ENCODE results near the gene HSPB1.
"Not testable (repeated sequence)": the region's sequence is repeated elsewhere in the genome, so short reads cannot be mapped to it uniquely, and the experiment has no call there.

HSPB1 gene

DNA sequence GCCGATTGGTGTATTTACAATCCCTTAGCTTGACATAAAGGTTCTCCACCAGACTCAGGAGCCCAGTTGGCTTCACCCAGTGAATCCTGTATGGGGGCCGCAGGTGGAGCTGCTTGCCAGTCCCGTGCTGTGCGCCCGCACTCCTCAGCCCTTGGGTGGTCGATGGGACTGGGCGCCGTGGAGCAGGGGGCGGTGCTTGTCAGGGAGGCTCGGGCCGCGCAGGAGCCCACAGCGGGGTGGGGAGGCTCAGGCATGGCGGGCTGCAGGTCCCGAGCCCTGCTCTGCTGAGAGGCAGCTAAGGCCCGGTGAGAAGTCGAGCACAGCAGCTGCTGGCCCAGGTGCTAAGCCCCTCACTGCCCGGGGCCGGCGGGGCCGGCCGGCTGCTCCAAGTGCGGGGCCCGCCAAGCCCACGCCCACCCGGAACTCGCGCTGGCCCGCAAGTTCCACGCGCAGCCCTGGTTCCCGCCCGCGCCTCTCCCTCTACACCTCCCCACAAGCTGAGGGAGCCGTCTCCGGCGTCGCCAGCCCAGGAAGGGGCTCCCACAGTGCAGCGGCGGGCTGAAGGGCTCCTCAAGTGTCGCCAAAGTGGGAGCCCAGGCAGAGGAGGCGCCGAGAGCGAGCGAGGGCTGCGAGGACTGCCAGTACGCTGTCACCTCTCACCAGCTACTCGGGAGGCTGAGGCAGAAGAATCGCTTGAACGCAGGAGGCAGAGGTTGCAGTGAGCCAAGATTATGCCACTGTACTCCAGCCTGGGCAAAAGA is 7.0 kb downstream of the HSPB1 start:
- DNase-seq, result not testable (repeated sequence)

DNA sequence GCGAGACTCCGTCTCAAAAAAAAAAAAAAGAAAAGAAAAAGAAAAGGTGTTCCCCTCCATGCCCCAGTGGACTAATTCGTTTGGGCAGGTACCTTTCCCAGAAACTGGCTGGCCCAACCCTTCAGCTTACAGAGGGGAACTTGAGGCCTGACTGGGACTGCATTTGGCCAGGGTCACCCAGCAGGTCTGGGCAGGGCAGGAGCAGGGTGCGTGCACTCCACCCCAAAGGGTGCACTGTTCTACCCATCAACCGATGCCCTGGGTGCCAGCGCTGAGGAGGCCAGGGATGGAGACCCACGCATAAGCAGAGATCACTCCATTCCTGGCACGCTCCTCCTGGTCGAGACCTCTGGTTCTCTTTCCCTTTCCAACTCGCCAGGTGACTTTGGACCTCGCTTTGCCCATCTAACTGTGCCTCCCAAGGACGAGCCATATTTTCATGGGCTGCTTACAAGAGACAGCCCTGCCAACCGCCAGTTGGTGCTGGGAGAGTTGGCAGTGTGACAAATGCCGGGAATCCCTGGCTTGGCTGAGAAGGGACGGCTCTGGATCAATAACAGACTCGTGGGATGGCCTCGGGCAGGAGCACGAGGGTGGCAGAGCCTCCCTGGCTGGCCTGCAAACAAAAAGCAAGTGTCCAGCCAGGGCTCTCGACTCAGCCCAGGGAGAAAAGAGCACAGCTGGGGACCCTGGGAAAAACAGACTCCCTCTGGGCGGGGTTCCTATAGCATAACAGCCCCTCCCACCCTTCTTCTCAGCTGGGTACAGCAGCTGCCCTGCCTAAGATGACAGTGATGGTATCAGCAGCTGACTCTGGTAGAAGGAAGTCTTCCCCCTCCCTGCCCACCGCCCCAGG is 7.9 kb downstream of the HSPB1 start:
- DNase-seq, result peak in 1 of 4 experiments; percentile 30

DNA sequence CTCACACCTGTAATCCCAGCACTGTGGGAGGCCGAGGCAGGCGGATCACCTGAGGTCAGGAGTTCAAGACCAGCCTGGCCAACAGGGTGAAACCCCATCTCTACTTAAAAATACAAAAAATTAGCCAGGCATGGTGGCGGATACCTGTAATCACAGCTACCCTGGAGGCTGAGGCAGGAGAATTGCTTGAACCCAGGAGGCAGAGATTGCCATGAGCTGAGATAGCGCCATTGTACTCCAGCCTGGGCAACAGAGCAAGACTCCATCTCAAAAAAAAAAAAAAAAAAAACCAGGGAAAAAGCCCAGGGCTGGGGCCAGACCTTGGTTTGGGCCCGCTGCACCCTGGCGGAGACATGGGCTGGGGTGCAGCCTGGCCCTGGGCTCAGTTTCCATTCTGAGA is 9.4 kb downstream of the HSPB1 start:
- DNase-seq, result not testable (repeated sequence)

DNA sequence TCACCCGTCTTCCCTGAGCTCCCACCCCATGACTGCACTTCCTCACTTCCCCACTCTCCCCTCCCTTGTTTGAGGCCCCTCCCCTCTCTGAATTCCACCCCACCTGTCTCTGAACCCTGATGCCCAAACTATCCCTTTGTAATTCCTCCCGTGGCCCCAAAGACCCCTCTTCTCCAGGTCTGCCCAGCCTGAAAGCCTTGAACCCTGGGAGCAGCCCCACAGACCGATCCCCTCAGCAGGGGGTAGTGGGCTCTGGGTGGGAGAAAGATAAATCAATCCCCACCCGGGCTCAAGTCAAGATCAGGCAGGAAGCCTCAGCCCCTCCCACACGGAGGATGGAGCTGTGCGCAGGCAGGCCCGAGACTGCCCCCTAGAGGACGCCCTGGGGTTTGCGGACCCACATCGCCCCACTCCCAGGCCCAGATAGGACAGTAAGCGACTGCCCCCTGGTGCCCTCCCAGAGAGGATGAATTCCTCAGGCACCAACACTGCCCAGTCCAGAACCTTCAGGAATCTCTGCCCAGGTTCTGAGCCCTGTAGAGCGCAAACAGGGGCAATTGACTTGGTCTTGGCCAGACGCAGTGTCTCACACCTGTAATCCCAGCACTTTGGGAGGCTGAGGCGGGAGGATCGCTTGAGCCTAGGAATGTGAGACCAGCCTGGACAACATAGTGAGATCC is 11.7 kb downstream of the HSPB1 start:
- peak; percentile 95 to 98 (median 97) for DNase-seq

DNA sequence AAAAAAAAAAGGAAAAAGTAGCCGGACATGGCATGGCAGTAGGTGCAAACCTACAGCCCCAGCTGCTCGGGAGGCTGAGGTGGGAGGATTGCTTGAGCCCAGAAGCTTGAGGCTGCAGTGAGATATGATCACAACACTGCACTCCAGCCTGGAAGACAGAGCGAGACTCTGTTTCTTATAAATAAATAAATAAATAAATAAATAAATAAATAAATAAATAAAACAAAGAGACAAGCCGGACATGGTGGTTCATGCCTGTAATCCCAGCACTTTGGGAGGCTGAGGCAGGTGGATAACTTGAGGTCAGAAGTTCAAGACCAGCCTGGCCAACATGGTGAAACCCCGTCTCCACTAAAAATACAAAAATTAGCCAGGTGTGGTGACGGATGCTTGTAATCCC is 12.3 kb downstream of the HSPB1 start:
- DNase-seq, result not testable (repeated sequence)

DNA sequence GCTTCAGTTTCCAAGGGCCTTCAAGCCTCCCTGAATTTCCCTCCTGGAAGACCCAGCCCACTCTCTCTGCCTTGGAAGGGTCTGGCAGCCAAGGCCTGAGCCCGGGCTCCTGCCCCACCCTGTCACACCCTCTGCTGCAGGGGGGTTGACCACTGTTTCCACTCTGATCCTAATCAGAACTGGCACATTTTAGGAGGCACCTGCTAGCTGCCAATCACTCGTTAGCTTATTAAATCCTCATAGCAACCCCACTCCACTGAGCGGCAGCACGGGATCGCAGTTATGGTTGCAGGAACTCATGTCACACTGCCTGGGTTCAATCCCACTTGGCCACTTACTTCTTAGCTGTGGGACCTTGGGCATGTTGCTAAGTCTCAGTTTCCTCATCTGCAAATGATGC is 12.9 kb downstream of the HSPB1 start:
- peak; percentile 42 to 68 (median 64) for DNase-seq

DNA sequence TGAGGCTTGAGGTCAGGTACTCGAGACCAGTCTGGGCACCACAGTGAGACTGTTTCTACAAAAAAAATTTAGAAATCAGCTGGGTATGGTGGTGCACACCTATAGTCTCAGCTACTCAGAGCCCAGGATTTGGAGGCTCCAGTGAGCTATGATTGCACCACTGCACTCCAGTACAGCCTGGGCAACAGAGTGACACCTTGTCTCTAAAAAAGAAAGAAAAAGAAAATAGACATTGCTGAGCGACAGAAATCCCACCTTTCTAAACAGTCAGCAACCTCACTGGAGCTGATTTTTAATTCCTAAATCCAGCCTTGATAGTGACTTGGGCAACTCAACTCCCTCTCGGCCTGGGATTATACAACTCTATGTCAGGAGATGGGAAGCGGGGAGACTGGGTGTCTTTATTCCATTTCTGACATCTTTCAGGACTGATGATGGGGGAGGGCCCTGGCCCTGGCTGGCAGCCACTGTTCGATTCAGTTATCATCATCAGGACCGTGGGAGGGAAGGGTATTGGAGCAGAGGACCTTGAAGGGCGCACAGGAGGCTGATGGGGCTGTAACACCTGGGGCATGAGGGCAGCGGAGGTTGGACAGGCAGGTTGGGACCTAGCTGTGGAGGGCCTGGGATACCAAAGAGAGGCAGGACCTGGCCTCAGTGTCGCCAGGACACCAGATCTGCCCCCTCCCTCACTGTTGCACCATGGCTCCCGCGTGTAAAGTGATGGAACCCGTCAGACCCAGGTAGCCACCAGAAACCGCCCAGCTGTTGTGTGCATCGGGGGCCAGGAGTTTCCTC is 14.7 kb downstream of the HSPB1 start:
- no peak for DNase-seq

DNA sequence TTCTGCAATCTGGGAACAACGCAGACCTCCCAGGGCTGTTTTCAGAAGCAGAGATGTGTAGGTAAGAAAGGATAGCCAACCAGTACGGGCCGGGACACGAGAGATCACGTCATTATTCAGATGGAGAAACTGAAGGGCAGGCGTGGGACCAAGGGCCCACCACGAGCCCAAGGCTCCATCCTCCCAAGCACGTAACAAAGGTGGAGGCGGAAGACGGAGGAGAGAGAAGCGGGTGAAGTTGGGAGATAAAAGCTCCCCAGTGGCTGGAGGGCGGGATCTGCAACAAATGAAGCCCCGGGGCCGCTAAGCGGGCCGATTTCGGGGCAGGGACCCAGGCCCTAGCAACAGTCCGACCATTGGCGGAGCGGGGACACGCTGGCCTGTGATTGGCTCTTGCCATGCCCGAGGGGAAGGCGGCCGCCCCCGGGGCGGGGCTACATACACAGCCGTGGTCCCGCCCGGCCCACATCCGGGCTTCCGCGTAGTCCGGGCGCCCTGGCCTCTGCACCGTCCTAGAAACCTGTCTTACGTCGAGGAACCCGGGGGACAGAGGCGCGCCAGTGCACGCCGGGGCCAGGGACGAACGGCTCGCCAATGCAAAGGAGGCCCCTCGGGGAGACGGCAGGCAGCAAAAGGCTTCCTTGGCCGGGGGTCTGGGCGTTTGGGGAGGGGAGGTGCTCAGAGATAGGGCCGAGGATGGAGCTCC is 15.5 kb downstream of the HSPB1 start:
- peak; percentile 96 to 99 (median 98) for DNase-seq

DNA sequence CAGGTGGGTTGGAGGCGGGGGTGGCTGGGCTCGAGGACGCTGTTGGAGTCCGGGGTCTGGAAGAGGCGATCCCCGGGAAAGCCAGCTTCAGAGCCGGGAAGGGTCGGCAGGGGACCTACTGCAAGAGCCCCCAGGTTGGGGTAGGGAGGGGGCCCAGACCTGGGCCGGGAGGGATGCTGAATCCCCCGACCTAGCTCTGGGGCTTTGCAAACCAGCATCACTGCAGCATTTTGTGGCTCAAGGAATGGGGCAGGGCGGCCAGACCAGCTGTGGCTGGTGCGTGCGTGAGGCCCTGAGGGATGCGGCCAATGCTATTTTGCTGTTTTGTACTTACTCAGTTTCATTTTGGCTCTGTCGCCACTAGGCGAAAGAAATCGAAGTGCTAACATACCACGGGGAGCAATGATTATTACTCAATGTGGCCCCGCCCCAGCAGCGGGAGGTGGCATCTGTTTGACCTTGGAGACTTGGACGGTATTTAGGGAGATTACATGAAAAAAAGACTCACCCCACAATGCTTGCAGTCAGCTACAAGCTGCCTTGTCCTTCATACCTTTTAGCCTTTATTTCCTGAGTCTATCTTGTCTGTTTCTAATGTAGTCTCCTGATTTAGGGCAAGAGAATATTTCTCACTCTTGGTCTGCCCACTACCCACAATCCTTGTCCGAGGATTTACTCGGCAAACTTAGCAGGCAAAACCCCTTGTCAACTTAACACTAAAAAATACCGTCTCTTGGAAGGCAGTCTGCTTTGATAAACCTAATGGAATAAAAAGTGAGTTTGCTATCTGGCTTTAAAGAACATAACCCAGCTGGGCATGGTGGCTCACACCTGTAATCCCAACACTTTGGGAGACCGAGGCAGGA is 16.2 kb downstream of the HSPB1 start:
- DNase-seq, result peak; percentile 81 to 89 (median 87)

DNA sequence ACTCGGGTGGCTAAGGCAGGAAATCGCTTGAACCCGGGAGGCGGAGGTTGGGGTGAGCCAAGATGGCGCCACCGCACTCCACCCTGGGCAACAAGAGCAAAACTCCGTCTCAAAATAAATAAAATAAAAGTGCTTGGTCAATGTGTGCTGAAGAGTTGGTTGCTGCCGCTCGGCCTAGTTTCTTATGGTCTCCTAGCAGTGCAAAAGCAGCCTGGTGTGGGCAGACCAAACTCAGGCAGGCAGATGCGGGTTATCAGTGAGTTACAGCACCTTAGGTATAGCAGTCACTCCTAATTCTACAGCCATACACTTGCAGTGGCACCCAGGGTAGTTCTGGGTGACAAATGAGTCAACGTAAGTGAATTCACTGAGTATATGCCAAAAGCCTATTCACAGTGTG is 22.6 kb downstream of the HSPB1 start:
- DNase-seq, result no peak

DNA sequence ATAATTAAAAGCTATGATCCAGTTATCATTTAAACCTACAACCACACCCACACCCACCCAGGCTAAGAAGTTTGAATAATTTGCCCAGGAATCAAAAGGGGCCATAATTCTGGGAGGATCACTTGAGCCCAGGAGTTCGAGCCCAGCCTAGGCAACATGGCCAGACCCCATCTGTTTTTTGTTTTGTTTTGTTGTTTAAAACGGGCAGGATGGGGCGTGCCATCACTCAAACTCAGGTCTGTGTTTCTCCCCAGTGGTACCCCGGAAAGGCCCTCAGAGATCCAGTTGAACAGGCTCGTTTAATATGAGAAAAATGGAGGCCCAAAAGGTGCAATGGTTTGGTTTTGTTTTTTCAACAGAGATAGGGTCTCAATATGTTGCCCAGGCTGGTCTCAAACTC is 23.3 kb downstream of the HSPB1 start:
- no peak for DNase-seq

DNA sequence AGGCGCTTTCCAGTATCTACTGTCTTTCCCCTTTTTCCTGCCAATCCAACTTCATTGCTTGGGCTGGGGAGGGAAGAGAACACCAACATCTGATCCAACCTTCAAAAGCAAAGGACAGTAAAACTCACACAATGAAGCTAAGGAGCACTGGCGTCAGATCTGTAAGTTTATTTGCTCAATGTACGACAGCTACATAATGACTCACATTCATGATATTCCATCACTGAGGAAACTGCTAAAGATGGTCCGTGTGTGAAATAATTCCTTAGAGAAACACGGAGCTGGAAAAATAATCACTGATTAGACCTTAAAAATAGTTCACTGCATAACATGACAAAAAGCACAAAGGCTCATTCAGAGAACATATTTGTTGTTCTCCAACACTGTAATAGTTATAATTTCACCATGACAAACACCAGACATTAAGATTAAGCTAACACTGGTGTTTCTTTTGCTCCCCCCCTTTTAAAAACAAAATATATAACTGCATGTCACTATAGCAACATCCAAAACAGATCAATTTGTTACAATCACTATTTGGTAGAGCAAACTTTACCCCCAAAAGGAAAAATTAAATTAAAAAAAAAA is 24.3 kb downstream of the HSPB1 start:
- no peak for DNase-seq

DNA sequence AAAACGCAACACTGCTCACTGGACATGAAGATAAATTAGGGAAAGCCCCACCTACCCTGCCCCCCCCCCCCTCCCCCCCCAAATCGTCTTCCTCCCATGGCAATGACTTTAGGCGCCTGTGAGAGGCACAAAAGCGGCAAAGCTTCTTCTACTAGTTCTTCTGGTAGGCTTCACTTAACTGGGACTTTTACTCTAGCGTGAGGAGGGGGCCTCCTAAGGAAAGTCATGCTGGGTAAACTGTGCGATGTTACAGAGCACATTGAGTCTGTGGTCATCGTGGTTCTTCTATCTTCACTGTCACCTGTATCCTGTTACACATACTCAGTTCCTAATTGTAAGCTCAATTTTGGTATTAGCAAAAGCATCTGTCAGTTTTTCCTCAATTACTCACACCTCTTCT is 25.1 kb downstream of the HSPB1 start:
- DNase-seq, result no peak

DNA sequence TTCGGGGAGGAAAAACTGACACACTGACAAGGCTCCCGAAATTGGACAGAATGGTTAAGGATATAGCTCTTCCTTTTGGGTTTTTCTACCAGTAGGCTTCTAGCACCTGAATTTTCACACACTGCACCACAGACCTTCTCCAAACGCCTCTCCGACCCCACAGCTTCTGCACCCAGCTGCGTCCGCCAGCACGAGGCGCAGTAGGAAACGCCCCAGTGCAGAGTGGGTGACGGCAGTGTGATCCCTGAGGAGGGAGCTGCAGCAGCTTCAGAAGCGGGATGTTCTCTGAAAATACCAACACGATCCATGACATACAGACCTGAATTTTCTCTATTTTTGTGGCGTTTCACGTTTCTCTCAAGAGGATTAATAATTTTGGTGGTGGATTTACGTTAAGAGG is 25.9 kb downstream of the HSPB1 start:
- no peak for DNase-seq

DNA sequence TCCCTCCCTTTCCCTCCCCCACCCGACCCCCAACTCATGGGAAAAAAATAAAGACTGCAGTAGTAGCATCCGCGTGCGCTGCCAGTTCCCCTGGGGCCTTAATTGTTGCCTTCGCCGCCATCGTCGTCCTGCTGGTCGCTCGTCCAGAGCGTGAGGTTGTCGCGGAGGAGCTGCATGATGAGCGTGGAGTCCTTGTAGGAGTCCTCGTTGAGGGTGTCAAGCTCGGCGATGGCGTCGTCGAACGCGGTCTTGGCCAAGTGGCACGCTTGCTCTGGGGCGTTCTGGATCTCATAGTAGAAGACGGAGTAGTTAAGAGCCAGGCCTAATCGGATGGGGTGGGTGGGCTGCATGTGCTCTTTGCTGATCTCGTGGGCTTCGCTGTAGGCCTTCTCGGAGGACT is 27.0 kb downstream of the HSPB1 start:
- DNase-seq, result no peak

DNA sequence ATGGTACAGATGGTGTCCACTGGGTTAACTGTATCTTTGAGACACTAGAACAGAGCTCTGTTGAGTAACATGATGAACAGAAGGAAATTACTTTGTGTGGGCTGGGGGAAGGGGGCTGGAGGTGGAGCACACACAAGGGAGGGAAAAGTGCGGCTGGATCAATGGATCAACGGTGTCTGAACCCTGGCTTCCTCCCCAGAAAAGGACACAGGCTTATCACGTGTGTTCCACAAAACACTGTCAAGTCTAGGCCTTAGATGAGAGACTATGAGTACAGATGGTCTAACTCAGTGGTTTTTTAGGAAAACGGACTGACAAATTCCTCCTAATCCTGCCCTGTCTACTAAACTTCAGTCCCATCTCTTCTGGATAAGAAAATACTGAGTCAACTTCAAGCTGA is 27.8 kb downstream of the HSPB1 start:
- no peak for DNase-seq

DNA sequence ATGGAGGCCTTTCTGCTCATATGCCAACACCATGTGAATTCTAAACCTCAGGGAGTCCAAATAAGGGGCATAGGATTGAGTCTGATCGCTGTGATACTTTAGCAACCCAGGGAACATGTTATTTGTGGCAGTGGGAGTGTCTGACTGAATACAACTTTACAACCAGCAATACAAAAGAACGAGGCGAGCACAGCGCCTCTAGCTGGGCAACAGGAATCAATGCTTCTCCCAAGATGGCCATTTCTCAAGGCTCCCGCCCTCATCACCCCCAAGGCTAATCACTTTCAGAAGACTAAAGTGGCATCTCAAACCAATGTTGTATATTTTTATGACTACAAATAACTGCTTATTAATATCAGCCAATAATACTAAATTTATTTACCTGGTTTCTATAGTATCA is 28.2 kb downstream of the HSPB1 start:
- DNase-seq, result no peak

DNA sequence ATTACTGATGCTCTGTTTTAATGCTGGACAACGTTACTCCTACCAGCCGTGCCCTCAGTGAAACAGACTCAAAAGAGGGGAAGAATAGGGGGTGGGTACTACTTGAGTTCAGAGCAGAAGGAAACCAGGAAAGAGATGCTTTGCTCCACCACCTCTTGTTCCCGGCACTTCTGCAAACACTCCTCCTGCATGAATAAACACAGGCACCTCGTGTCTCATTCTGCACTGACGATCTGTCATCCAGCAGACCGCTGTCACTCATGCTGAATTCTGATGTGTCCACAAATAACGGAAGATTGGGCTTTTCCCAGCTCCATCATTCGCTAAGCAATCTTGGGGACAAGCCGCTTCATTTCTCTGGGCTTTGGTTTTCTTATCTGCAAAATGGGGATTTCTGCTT is 29.6 kb downstream of the HSPB1 start:
- peak; percentile 33 to 71 (median 50) for DNase-seq

DNA sequence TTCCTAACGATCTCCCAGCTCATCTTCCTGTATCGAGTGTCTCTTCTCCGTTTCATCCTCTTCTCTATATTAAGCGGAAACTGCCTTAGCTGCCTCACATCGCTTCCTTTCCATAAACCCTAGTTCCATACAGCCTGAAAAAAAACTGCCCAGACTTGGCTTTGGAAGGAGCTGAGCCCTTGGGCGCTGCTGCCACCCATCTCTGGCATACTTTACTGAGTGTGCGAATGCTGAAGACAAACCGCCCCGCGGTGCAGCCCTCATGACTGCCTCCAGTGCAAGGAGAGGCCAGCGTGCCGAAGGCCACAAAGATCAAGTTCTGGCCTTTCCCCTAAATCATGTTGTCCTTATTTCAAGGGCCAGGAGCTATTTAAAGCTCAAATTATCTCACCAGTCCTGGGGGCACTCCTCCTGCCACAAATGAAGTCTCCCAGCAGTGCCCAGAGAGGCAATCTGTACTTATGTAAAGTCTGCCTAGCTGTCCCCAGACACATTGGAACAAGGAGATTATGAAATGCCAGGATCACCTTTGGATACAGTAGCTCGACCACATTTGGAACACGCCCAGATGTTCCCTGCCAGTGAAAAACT is 31.1 kb downstream of the HSPB1 start:
- DNase-seq, result peak; percentile 44 to 73 (median 67)

Measured in suppressor macrophage (primary cell).